Esophagus squamous epithelium (tissue), 5 donors: ENCODE data around the gene CCBE1. TPM values are rescaled to one million over a fixed set of nuclear protein-coding genes. Genes with fewer than 3 reads are reported as not detected.
A peak's percentile ranks its signal among the peaks of the same experiment; 100 is the strongest.

ENCODE experiments used
- DNase-seq: peaks from one replicate; lab custom pipeline; 2025; lab: John Stamatoyannopoulos, UW
- H3K27ac ChIP-seq, 4 donors: fragments of 200-600 bp; sonication (generic); one replicate each; pipeline ENCODE4 v1.5.1; 2016 to 2019; ENCODE audit warnings: mild to moderate bottlenecking in 1 of 4
- H3K27me3 ChIP-seq, 4 donors: fragments of 200-600 bp; sonication (generic); 1 replicate in 3 of 4; 2 replicates in 1 of 4; pipeline versions ENCODE4 v1.5.1 to v1.6.0; 2017 to 2021; ENCODE audit warnings: antibody characterized with exemption in 1 of 4
- H3K36me3 ChIP-seq, 3 donors: fragments of 200-600 bp; sonication (generic); one replicate each; pipeline ENCODE4 v1.5.1; 2016 to 2019
- H3K4me1 ChIP-seq, 3 donors: fragments of 200-600 bp; sonication (generic); one replicate each; pipeline ENCODE4 v1.5.1; 2017 to 2019
- H3K4me3 ChIP-seq, 4 donors: fragments of 200-600 bp; sonication (generic); 1 replicate in 3 of 4; 2 replicates in 1 of 4; pipeline ENCODE4 v1.5.1; 2016 to 2019; ENCODE audit warnings: mild to moderate bottlenecking in 2 of 4, moderate library complexity in 1 of 4
- H3K9me3 ChIP-seq, 3 donors: fragments of 200-600 bp; sonication (generic); one replicate each; pipeline ENCODE4 v1.5.1; 2016 to 2019
- POLR2A ChIP-seq, 4 donors: fragments of 450-650 bp; IDR thresholded peaks; one replicate each; pipeline ENCODE4 v1.6.1; 2017; ENCODE audit warnings: antibody characterized with exemption in 4 of 4, mild to moderate bottlenecking in 4 of 4, moderate library complexity in 3 of 4
- WGBS, 2 donors: methylation state at CpG; one replicate each; pipeline ENCODE4 v1.1.5; 2018; 5-methylcytosine and 5-hydroxymethylcytosine counted together
- intact Hi-C: fragments of 100-400 bp; cut with DNase I; formaldehyde crosslinking; loops from one replicate; pipeline ENCODE4 v1.15.0; 2022
- total RNA-seq, 4 donors: library from RNA; depleted of rRNA; stranded (reverse); fragments of >200 nt; gene quantifications; one replicate each; pipeline ENCODE4 v1.1.0, GENCODE V29; 2016
- TF ChIP-seq, protein P1 (sequence below), 6 experiments: fragments of 450-650 bp in 4 of 6; fragments of 200-600 bp in 2 of 6; sonication (generic) in 2 of 6; IDR thresholded peaks; one replicate each; pipeline ENCODE4 v1.5.1; 2016 to 2019; ENCODE audit warnings: antibody characterized with exemption in 6 of 6, mild to moderate bottlenecking in 4 of 6, moderate library complexity in 4 of 6
- donor health status: DM: yes; HTN: yes; CAD: no.

The CCBE1 gene
- total RNA-seq, 4 donors from 2014 or later: 0.34 to 4.6 (median 1.3) TPM

DNA sequence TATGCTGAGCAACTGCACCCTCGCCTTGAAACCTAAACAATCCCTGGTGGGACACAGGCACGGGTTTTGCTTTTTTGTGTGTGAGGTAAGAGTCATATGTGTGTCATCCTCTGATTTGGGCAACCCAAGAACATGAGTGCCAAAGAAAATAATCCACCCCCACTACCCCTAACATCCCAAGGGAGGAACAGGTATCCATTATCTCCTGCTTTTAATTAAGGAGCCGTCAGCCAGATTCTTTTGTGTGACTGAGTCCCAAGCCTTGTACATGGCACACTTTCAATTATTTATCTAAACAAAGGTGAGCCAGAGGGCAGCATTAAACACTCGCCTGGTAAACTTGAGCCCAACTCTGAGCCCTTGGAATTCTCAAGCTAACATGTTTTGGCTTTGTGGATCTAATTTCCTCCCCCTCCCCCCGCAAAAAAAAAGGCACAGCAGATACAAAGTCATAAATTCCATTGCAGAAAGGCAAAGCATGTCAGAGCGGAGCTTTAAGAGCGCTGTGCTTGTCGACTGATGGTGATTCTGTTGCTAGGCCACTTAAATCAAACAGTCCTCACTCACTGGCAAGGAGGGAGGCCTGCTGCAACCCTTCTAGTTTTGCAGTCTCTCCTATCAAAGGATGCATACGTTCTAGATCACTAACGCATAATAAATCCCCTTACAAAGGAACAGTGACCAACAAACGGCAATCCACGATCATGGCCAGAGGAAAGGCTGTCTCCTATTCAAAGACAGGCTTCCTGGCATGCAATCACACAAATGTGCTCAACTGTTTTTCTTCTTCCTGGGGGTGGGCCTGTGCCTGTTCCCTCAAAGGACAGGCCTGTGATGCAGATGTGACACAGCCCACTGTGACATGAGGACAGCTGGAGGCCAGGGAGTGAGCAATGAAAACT, 194.7 kb downstream of the CCBE1 start:
- DNase-seq: no peak
- peaks cover 0 to 27% (median 17%) of the 10 kb centered on the region in 3 donors for H3K4me1 ChIP-seq
- H3K27me3 ChIP-seq: peaks cover 0 to 19% (median 0%) of the 10 kb centered on the region in 4 donors
- intact Hi-C loops: no loop called here
- no peaks in the 10 kb centered on the region for H3K9me3 ChIP-seq
- no peaks in the 10 kb centered on the region for H3K36me3 ChIP-seq
- peak overlapping the region; percentile 52 to 78 (median 62) for H3K27ac ChIP-seq
- TF ChIP-seq POLR2A (IDR thresholded peaks at IDR 0.05): no peak
- TF ChIP-seq, protein P1, sequence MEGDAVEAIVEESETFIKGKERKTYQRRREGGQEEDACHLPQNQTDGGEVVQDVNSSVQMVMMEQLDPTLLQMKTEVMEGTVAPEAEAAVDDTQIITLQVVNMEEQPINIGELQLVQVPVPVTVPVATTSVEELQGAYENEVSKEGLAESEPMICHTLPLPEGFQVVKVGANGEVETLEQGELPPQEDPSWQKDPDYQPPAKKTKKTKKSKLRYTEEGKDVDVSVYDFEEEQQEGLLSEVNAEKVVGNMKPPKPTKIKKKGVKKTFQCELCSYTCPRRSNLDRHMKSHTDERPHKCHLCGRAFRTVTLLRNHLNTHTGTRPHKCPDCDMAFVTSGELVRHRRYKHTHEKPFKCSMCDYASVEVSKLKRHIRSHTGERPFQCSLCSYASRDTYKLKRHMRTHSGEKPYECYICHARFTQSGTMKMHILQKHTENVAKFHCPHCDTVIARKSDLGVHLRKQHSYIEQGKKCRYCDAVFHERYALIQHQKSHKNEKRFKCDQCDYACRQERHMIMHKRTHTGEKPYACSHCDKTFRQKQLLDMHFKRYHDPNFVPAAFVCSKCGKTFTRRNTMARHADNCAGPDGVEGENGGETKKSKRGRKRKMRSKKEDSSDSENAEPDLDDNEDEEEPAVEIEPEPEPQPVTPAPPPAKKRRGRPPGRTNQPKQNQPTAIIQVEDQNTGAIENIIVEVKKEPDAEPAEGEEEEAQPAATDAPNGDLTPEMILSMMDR (IDR thresholded peaks at IDR 0.05): no peak
- no peak overlapping the region for H3K4me3 ChIP-seq
- WGBS, 2 donors: 21 to 27% methylated on average over 12 of the region's 12 CpGs

DNA sequence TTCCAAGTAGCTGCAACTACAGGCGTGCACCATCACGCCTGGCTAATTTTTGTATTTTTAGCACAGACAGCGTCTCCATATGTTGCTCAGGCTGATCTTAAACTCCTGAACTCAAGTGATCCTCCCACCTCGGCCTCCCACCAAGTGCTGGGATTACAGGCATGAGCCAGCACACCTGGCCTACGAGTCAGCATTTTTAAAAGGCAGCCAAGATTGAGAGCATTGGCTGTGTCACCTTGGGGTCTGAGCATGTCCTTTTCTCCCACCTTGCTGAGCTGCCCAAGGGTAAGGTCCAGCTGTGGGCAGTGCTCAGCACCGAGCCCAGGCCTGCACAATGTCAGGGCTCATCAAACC, 195.3 kb downstream of the CCBE1 start:
- TF ChIP-seq POLR2A (IDR thresholded peaks at IDR 0.05): no peak
- TF ChIP-seq, protein P1 (IDR thresholded peaks at IDR 0.05): no peak
- Histone ChIP-seq H3K36me3 (no peaks in the 10 kb centered on the region), H3K9me3 (no peaks in the 10 kb centered on the region), H3K4me3 (no peak overlapping the region), H3K27ac (peak overlapping the region; percentile 52 to 78 (median 62)), H3K4me1 (peaks cover 0 to 27% (median 17%) of the 10 kb centered on the region in 3 donors), H3K27me3 (peaks cover 0 to 19% (median 0%) of the 10 kb centered on the region in 4 donors)
- intact Hi-C loops: no loop called here
- DNase-seq: no peak
- 37 to 65% methylated on average over 4 to 5 of the region's 6 CpGs for WGBS, 2 donors

DNA sequence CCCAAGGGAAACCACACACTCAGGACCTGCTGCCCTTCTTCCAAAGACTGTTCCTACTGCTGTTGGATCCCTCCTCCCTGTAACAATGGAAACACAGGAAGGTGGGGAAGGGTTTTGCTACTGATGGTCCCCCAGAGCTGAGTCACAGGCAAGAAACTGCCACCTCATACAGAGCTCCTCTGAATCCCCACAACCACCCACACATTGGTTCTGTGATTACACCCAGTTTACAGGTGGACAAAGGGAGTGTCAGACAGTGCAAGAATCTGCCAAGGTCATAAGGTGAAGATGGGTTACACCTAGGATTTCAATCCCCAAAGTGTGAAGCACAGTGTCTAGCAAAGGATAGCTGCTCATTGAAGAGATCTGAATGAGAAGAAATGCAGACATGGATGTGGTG, 196.5 kb downstream of the CCBE1 start:
- intact Hi-C loops: no loop called here
- TF ChIP-seq POLR2A (IDR thresholded peaks at IDR 0.05): no peak
- TF ChIP-seq, protein P1 (IDR thresholded peaks at IDR 0.05): no peak
- Histone ChIP-seq H3K4me3 (no peak overlapping the region), H3K9me3 (no peaks in the 10 kb centered on the region), H3K36me3 (no peaks in the 10 kb centered on the region), H3K27me3 (peaks cover 0 to 10% (median 0%) of the 10 kb centered on the region in 4 donors), H3K4me1 (peaks cover 0 to 27% (median 17%) of the 10 kb centered on the region in 3 donors), H3K27ac (no peak overlapping the region)
- no peak for DNase-seq

DNA sequence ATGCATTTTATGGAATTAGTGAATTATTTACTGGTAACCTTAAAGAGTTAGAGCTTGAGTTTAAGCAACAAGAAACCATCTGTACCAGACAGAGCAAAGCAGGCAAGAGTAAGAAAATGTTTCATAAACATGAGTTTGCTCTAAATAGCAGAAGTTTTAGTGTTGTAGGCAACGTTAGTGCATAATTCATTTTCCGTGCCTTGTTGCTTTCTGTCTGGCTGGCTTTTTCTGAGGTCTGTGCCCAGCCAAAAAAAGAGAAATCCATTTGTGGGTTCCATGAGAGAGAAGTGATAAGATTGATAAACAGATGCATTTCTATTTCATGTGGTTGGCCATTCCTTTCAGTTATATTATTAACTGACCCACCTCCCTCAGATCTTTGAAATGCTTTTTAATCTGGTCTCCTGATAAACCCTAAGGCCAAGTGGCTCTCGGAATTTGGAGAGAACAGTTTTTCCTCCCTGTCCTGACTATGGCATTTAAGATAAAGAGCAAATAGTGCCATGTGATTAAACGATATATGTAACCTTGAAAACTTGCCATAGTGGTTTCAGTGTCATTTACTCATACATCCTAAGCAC, 198.6 kb downstream of the CCBE1 start:
- TF ChIP-seq, protein P1 (IDR thresholded peaks at IDR 0.05): no peak
- TF ChIP-seq POLR2A (IDR thresholded peaks at IDR 0.05): no peak
- Histone ChIP-seq H3K4me1 (peaks cover 0 to 40% (median 17%) of the 10 kb centered on the region in 3 donors), H3K27me3 (peaks cover 0 to 14% (median 0%) of the 10 kb centered on the region in 4 donors), H3K27ac (no peak overlapping the region), H3K9me3 (no peaks in the 10 kb centered on the region), H3K36me3 (no peaks in the 10 kb centered on the region), H3K4me3 (no peak overlapping the region)
- 87% methylated on average over 4 of the region's 4 CpGs for WGBS, 2 donors
- no peak for DNase-seq
- intact Hi-C loops: no loop called here
